Stomach (tissue), 9 donors: ENCODE data around the gene SGMS2. TPM values are rescaled to one million over a fixed set of nuclear protein-coding genes. Genes with fewer than 3 reads are reported as not detected.
"Not testable (repeated sequence)": the region's sequence is repeated elsewhere in the genome, so short reads cannot be mapped to it uniquely, and the experiment has no call there.

Experiments
- DNase-seq, 2 donors: peaks; one replicate each; pipeline versions ENCODE4 v3.0.0 to v3.0.0-alpha.2; 2013 to 2019
- H3K27ac ChIP-seq, 5 donors: fragments of 200-600 bp in 4 of 5; sonication (generic) in 4 of 5; one replicate each; pipeline ENCODE4 v1.5.1; 2013 to 2019; ENCODE audit warnings: mild to moderate bottlenecking in 1 of 5, moderate library complexity in 1 of 5
- H3K27me3 ChIP-seq, 3 donors: fragments of 200-600 bp; sonication (generic); one replicate each; pipeline ENCODE4 v1.5.1; 2017 to 2019; ENCODE audit warnings: mixed run types in 1 of 3
- H3K36me3 ChIP-seq, 4 donors: fragments of 200-600 bp; sonication (generic); 1 replicate in 3 of 4; 2 replicates in 1 of 4; pipeline ENCODE4 v1.5.1; 2016 to 2019
- H3K4me1 ChIP-seq, 4 donors: fragments of 200-600 bp; sonication (generic); one replicate each; pipeline ENCODE4 v1.5.1; 2016 to 2019
- H3K4me3 ChIP-seq, 4 donors: fragments of 200-600 bp; sonication (generic) in 3 of 4; one replicate each; pipeline ENCODE4 v1.5.1; 2016 to 2019; ENCODE audit warnings: mild to moderate bottlenecking in 1 of 4
- H3K9me3 ChIP-seq, 4 donors: fragments of 200-600 bp; sonication (generic); one replicate each; pipeline ENCODE4 v1.5.1; 2016 to 2019
- EP300 ChIP-seq: sonication (generic); formaldehyde crosslinking; IDR thresholded peaks from one replicate; pipeline ENCODE4 v1.6.1; 2017; ENCODE audit warnings: antibody characterized with exemption
- POLR2A ChIP-seq, 4 donors: fragments of 450-650 bp; IDR thresholded peaks; one replicate each; pipeline ENCODE4 v1.6.1; 2016; ENCODE audit warnings: antibody characterized with exemption in 4 of 4, control low read depth in 2 of 4, mild to moderate bottlenecking in 1 of 4, moderate library complexity in 1 of 4
- POLR2AphosphoS5 ChIP-seq, 3 donors: sonication (generic); formaldehyde crosslinking; IDR thresholded peaks; one replicate each; pipeline ENCODE4 v1.6.1; 2016; ENCODE audit warnings: antibody characterized with exemption in 3 of 3
- WGBS, 5 donors: extraction: QIAGEN DNeasy Blood & Tissue Kit in 3 of 5; methylation state at CpG; one replicate each; pipeline versions ENCODE4 v1.1.5 to v1.1.7; 2013 to 2018; 5-methylcytosine and 5-hydroxymethylcytosine counted together
- intact Hi-C: fragments of 100-400 bp; cut with DNase I; formaldehyde crosslinking; loops from one replicate; pipeline ENCODE4 v1.15.1; 2023; ENCODE audit warnings: low total_unique reads
- polyA plus RNA-seq, 3 donors: library from polyadenylated mRNA; stranded (reverse); fragments of 200-250 nt; gene quantifications; one replicate each; pipeline ENCODE4 v1.2.3, GENCODE V29; 2013
- total RNA-seq, 5 donors: library from RNA; depleted of rRNA; stranded (reverse); fragments of >200 nt; gene quantifications; one replicate each; pipeline versions ENCODE4 v1.1.0 to v1.2.3, GENCODE V29; 2014 to 2016
- TF ChIP-seq, protein P1 (sequence below), 7 experiments: fragments of 450-650 bp in 4 of 7; fragments of 200-600 bp in 3 of 7; sonication (generic) in 3 of 7; IDR thresholded peaks; one replicate each; pipeline ENCODE4 v1.5.1; 2016 to 2019; ENCODE audit warnings: antibody characterized with exemption in 7 of 7, control low read depth in 2 of 7, mild to moderate bottlenecking in 1 of 7
- donor health status: healthy with polysubstance abuse.
- donor health status: Bipolar disorder and iron deficiency.
- donor health status: healthy.

The SGMS2 gene
- total and polyA plus RNA-seq, 8 donors, result 2.4 to 85.8 (median 20.4) TPM

GRCh38 chr4:107916623-107917022 is 91.9 kb downstream of the SGMS2 start:
- Histone ChIP-seq H3K27me3 (no peaks in the 10 kb centered on the region), H3K27ac (no peak overlapping the region), H3K36me3 (no peaks in the 10 kb centered on the region), H3K4me1 (peaks cover 0 to 4% (median 0%) of the 10 kb centered on the region in 4 donors), H3K9me3 (peaks cover 0 to 27% (median 18%) of the 10 kb centered on the region in 4 donors), H3K4me3 (no peak overlapping the region)
- TF ChIP-seq POLR2A (IDR thresholded peaks at IDR 0.05) (no peak), EP300 (no peak), POLR2AphosphoS5 (IDR thresholded peaks at IDR 0.05) (no peak)
- TF ChIP-seq, protein P1, sequence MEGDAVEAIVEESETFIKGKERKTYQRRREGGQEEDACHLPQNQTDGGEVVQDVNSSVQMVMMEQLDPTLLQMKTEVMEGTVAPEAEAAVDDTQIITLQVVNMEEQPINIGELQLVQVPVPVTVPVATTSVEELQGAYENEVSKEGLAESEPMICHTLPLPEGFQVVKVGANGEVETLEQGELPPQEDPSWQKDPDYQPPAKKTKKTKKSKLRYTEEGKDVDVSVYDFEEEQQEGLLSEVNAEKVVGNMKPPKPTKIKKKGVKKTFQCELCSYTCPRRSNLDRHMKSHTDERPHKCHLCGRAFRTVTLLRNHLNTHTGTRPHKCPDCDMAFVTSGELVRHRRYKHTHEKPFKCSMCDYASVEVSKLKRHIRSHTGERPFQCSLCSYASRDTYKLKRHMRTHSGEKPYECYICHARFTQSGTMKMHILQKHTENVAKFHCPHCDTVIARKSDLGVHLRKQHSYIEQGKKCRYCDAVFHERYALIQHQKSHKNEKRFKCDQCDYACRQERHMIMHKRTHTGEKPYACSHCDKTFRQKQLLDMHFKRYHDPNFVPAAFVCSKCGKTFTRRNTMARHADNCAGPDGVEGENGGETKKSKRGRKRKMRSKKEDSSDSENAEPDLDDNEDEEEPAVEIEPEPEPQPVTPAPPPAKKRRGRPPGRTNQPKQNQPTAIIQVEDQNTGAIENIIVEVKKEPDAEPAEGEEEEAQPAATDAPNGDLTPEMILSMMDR (IDR thresholded peaks at IDR 0.05), result no peak
- intact Hi-C loops, result no loop called here
- DNase-seq, result no peak

- intact Hi-C loops, result no loop called here
- no peaks in the 10 kb centered on the region for H3K27me3 ChIP-seq
- no peak for DNase-seq
- H3K36me3 ChIP-seq, result no peaks in the 10 kb centered on the region
- H3K9me3 ChIP-seq, result peaks cover 0 to 29% (median 18%) of the 10 kb centered on the region in 4 donors
- TF ChIP-seq POLR2A (IDR thresholded peaks at IDR 0.05), result no peak
- no peak for TF ChIP-seq EP300
- no peak for TF ChIP-seq POLR2AphosphoS5 (IDR thresholded peaks at IDR 0.05)
- TF ChIP-seq, protein P1 (IDR thresholded peaks at IDR 0.05), result no peak
- no peak overlapping the region for H3K27ac ChIP-seq
- H3K4me1 ChIP-seq, result peaks cover 0 to 4% (median 0%) of the 10 kb centered on the region in 4 donors
- H3K4me3 ChIP-seq, result no peak overlapping the region
- 91 to 97% (median 95%) methylated on average over 2 of the region's 2 CpGs for WGBS, 5 donors
Observed at GRCh38 chr4:107917500-107917899, 92.8 kb downstream of the SGMS2 start.

GRCh38 chr4:107922486-107923473 is 98.0 kb downstream of the SGMS2 start:
- H3K9me3 ChIP-seq, result peaks cover 0 to 29% (median 18%) of the 10 kb centered on the region in 4 donors
- no peaks in the 10 kb centered on the region for H3K4me1 ChIP-seq
- TF ChIP-seq, protein P1 (IDR thresholded peaks at IDR 0.05), result no peak
- TF ChIP-seq POLR2A (IDR thresholded peaks at IDR 0.05) (no peak), POLR2AphosphoS5 (IDR thresholded peaks at IDR 0.05) (no peak), EP300 (no peak)
- no peak for DNase-seq
- intact Hi-C loops, result no loop called here
- H3K27ac ChIP-seq, result no peak overlapping the region
- WGBS, 5 donors, result 62 to 75% (median 72%) methylated on average over 4 of the region's 4 CpGs
- H3K4me3 ChIP-seq, result no peak overlapping the region
- H3K27me3 ChIP-seq, result no peaks in the 10 kb centered on the region
- H3K36me3 ChIP-seq, result no peaks in the 10 kb centered on the region

DNA sequence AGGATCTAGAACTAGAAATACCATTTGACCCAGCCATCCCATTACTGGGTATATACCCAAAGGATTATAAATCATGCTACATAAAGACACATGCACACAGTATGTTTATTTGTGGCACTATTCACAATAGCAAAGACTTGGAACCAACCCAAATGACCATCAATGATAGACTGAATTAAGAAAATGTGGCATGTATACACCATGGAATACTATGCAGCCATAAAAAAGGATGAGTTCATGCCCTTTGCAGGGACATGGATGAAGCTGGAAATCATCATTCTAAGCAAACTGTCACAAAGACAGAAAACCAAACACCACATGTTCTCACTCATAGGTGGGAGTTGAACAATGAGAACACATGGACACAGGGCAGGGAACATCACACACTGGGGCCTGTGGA is 101.0 kb downstream of the SGMS2 start:
- H3K4me3 ChIP-seq, H3K27ac ChIP-seq, H3K36me3 ChIP-seq, DNase-seq, intact Hi-C loops, H3K4me1 ChIP-seq, H3K27me3 ChIP-seq: not testable (repeated sequence)
- peaks cover 0 to 11% (median 4%) of the 10 kb centered on the region in 4 donors for H3K9me3 ChIP-seq

DNA sequence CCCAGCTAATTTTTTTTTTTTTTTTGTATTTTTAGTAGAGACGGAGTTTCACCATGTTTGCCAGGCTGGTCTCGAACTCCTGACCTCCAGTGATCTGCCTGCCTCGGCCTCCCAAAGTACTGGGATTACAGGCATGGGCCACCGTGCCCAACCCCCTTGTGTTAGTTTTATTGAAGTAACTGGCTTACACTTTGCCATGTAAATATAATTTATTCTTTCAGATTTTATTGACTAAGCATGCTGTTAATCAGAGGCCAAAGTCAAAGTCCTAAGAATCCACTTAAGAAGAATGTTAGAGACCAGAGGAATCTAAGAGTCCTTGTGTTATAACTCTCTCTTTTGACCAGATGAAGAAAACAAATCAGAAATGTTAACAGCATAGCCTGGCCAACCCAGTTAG is 102.1 kb downstream of the SGMS2 start:
- H3K27me3 ChIP-seq, H3K9me3 ChIP-seq, H3K36me3 ChIP-seq, H3K27ac ChIP-seq, H3K4me3 ChIP-seq, DNase-seq, intact Hi-C loops: not testable (repeated sequence)
- 57 to 71% (median 63%) methylated on average over 4 of the region's 4 CpGs for WGBS, 5 donors
- peaks cover 0 to 12% (median 6%) of the 10 kb centered on the region in 4 donors for H3K4me1 ChIP-seq
